LNCaP clone FGC (cell line): Measurements from ENCODE around the gene TSPAN4.

ENCODE experiments used
- DNase-seq: peaks from one replicate; pipeline ENCODE4 v3.0.0-alpha.2; 2011; ENCODE audit warnings: low read depth
- H3K4me3 ChIP-seq: 2 replicates; pipeline ENCODE4 v1.5.1; 2011; ENCODE audit warnings: mild to moderate bottlenecking, low read depth, low read length, control low read depth
- CTCF ChIP-seq: IDR thresholded peaks from 2 replicates; pipeline ENCODE4 v1.5.1; 2012; ENCODE audit warnings: mild to moderate bottlenecking; ENCODE audit not compliant: control insufficient read depth, insufficient read depth; ENCODE audit errors: extremely low read depth

Gene TSPAN4

DNA sequence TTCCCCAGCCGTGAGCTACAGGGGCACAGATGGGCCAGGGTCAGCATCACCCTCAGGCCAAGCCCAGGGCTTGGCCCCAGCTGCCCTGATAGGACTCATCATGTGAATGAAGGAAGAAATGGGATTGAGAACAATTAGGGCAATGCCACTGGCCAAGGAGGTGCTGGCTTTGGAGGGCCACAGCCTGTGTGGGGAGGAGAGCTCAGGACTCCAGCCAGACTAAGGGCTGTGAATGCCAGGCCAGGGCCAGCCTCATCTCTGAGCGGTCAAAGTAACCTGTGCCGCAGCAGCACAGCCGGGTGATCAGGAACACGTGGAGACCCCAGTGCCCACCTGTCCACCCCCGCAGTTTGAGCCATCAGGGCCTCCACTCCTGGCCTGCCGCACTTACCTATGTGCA is 57.9 kb downstream of the TSPAN4 start:
- no peak for TF ChIP-seq CTCF
- H3K4me3 ChIP-seq = no peak overlapping the region
- DNase-seq = no peak

DNA sequence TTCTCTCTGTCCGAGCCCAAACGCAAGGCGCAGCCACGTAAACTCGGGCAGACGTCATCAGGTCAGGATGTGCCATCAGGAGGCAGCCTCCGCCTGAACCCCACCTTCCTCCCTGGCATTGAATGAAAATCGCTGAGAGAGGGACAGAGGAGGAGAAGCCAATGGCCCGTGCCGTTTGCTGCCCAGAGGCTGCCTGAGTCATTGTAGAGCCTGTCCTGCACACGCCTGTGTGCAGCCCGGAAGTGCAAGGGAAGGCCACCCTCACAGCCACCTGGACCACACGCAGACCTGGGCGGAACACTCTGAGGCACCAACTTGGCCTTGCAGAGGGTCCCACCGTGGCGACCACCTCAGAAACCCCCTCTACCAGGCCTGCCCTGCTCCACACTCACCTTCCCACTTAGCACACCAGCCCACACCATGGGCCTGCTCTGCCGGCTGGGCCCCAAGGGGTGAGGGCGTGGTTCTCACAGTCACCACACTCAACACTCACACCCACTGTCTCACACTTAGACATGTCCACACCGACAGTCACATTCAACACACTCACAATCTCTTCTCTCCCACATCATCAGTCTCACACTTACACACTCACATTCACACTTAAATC is 58.9 kb downstream of the TSPAN4 start:
- no peak for DNase-seq
- H3K4me3 ChIP-seq = no peak overlapping the region
- TF ChIP-seq CTCF = no peak

DNA sequence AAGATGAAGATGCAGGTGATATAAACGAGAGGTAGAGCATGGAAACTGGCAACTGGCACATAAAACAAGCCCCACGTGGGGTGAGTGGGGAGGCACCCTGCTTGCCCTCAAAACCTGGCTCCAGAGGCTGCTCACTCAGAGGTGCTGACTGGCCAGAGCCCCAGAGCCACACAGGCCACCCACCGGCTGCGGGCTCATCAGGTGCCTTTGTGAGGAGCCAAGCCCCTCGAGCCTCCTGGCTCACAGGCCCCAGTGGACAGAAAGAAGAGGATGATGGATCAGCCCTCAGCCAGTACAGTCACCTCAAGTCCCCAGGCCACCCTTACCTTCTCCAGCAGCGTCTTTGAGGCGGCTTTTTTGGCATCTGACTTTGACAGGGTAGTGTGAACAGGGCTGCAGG is 61.7 kb downstream of the TSPAN4 start:
- DNase-seq = no peak
- TF ChIP-seq CTCF = no peak
- no peak overlapping the region for H3K4me3 ChIP-seq

DNA sequence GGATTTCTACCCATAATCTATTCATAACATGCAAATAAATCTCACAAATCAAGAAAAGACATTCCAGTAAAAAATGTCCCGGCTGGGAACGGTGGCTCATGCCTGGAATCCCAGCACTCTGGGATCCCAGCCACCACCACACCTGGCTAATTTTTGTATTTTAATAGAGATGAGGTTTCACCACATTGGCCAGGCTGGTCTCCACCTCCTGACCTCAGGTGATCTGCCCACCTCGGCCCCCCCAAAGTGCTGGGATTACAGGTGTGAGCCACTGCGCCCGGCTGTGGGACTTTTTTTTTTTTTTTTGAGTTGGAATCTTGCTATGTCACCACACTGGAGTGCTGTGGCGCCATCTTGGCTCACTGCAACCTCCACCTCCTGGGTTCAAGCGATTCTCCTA is 63.3 kb downstream of the TSPAN4 start:
- H3K4me3 ChIP-seq = no peak overlapping the region
- no peak for TF ChIP-seq CTCF
- DNase-seq = no peak

DNA sequence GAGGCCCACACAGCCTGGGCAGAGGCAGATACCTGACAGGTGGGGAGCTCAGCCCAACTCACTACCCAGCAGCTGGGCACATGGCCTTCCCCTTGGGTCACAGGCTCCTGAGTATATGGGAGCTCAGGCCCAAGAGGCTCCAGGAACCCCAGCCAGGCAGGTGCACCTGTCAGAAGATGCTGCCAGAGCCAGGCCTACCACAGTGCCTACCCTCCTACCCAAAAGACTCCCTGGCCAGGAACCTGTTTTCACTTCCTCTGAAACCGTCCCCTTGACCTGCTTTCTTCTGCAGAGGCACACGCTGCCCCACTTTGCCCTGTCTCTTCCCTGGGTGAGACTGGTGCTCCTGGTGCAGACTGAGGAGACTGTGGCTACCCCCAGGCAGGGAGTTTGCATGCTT is 65.0 kb downstream of the TSPAN4 start:
- H3K4me3 ChIP-seq = no peak overlapping the region
- no peak for TF ChIP-seq CTCF
- DNase-seq = no peak

- H3K4me3 ChIP-seq = no peak overlapping the region
- no peak for DNase-seq
- no peak for TF ChIP-seq CTCF
Observed at GRCh38 chr11:908273-908672, 65.6 kb downstream of the TSPAN4 start.

- no peak for DNase-seq
- TF ChIP-seq CTCF = no peak
- H3K4me3 ChIP-seq = peak overlapping the region; percentile 94
Observed at GRCh38 chr11:909406-909805, 66.8 kb downstream of the TSPAN4 start.
